Immature natural killer cell (primary cell): ENCODE data around the gene FOXJ3. TPM values are rescaled to one million over a fixed set of nuclear protein-coding genes. Genes with fewer than 3 reads are reported as not detected.

Experiments
- DNase-seq, 3 donors: peaks; one replicate each; pipeline ENCODE4 v3.0.0; 2022; ENCODE audit warnings: mixed read lengths in 1 of 3
- H3K27ac Mint-ChIP-seq, 6 donors: one replicate each; pipeline ENCODE4 v1.8.0; 2020; ENCODE audit warnings: mixed read lengths in 6 of 6, mild to moderate bottlenecking in 5 of 6, inconsistent platforms in 4 of 6, moderate library complexity in 3 of 6
- H3K27me3 Mint-ChIP-seq, 3 donors: one replicate each; pipeline ENCODE4 v1.8.0; 2020 to 2021; ENCODE audit warnings: low read depth in 3 of 3, mild to moderate bottlenecking in 3 of 3, mixed read lengths in 3 of 3, moderate library complexity in 3 of 3, inconsistent platforms in 1 of 3
- H3K36me3 Mint-ChIP-seq, 3 donors: one replicate each; pipeline ENCODE4 v1.8.0; 2020; ENCODE audit warnings: mixed read lengths in 3 of 3, inconsistent platforms in 2 of 3, mild to moderate bottlenecking in 2 of 3
- H3K4me1 Mint-ChIP-seq, 2 donors: one replicate each; pipeline ENCODE4 v1.8.0; 2020; ENCODE audit warnings: inconsistent platforms in 2 of 2, mild to moderate bottlenecking in 2 of 2, mixed read lengths in 2 of 2, moderate library complexity in 1 of 2
- H3K4me3 Mint-ChIP-seq, 5 donors: one replicate each; pipeline ENCODE4 v1.8.0; 2020; ENCODE audit warnings: mild to moderate bottlenecking in 5 of 5, mixed read lengths in 5 of 5, inconsistent platforms in 3 of 5, moderate library complexity in 3 of 5
- H3K9me3 Mint-ChIP-seq, 6 donors: one replicate each; pipeline ENCODE4 v1.8.0; 2020; ENCODE audit warnings: mild to moderate bottlenecking in 6 of 6, mixed read lengths in 6 of 6, inconsistent platforms in 4 of 6, moderate library complexity in 3 of 6
- polyA plus RNA-seq, 3 donors: library from polyadenylated mRNA; unstranded; fragments of 300-500 nt; fragmentation: Illumina TruSeq; gene quantifications; one replicate each; pipeline ENCODE4 v1.2.3, GENCODE V29; 2021

FOXJ3 gene
- polyA plus RNA-seq, 3 donors from 2014 or later = 16.3 to 32.3 (median 24.5) TPM

DNA sequence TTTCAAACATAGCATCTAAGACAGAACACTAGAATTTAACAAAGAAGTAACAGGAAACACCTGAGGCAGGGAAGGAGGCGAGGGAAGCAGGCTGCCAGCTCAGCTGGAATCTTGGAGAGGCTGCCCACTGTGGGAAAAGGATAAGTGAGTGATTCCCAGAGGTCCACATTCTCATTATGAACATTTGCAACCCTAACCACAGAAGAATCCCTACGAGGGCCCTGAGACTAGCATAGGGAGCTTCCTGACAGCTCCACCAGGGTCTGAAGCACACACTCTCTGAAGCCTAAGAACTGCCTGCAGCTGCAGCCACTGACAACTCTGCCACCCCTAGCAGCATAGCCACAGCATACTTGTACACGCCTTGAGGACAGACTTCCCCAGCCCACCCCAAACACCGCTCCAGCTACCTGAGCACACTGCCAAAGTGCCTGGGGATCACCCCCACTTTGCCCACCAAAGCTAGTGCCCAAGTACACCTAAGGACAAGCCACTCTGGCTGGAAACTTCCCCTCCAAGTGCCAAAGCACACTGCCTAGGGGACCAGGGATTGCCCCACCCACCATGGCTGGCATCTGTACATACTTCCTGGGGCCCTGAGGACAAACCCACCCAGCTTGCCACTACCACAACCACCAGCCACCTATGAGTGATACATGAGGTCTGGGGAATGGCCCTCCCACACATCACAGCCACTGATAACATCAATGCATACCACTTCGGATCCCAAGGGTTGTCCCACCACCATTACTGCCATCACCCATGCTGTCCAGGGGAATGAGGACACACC is 93.9 kb downstream of the FOXJ3 start:
- Mint-ChIP-seq H3K27me3 (no peaks in the 10 kb centered on the region), H3K36me3 (peaks cover 13 to 40% (median 25%) of the 10 kb centered on the region in 3 donors), H3K4me1 (peaks cover 68 to 85% of the 10 kb centered on the region in 2 donors), H3K4me3 (peak overlapping the region in 2 of 5 donors; percentile 1 to 43), H3K9me3 (peaks cover 0 to 14% (median 9%) of the 10 kb centered on the region in 6 donors), H3K27ac (peak overlapping the region; percentile 29 to 70 (median 40))
- DNase-seq = no peak

DNA sequence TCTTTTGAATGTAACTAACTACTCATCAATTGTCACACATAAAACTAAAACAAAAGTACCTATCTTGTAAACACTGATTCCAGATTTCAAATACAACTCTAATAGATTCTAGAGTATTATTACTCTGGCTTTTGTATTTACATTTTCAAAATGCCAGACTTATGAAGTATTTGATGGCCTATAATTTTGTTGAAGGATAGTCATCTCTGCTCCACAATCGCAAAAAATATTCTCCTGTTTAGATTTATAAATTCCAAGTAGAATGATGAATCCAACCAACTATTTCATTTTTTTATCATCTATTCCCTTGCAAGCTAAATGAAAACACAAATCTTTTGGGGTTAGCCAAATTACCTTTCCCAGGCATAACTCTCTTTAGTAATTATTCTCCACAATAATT is 95.5 kb downstream of the FOXJ3 start:
- H3K27me3 Mint-ChIP-seq = no peaks in the 10 kb centered on the region
- no peak overlapping the region for H3K4me3 Mint-ChIP-seq
- no peak overlapping the region for H3K27ac Mint-ChIP-seq
- peaks cover 13 to 40% (median 28%) of the 10 kb centered on the region in 3 donors for H3K36me3 Mint-ChIP-seq
- H3K4me1 Mint-ChIP-seq = peaks cover 55 to 72% of the 10 kb centered on the region in 2 donors
- no peak for DNase-seq
- H3K9me3 Mint-ChIP-seq = peaks cover 0 to 14% (median 9%) of the 10 kb centered on the region in 6 donors

- peaks cover 50 to 70% of the 10 kb centered on the region in 2 donors for H3K4me1 Mint-ChIP-seq
- H3K27ac Mint-ChIP-seq = peak overlapping the region in 1 of 6 donors; percentile 36
Measured at GRCh38 chr1:42239041-42239440, 96.0 kb downstream of the FOXJ3 start.

GRCh38 chr1:42231253-42231652 is 103.8 kb downstream of the FOXJ3 start:
- Mint-ChIP-seq H3K4me1 (peaks cover 17 to 51% of the 10 kb centered on the region in 2 donors), H3K36me3 (peaks cover 0 to 4% (median 3%) of the 10 kb centered on the region in 3 donors), H3K27me3 (peaks cover 0 to 2% (median 0%) of the 10 kb centered on the region in 3 donors), H3K9me3 (no peaks in the 10 kb centered on the region), H3K4me3 (no peak overlapping the region), H3K27ac (no peak overlapping the region)
- DNase-seq = no peak

More at GRCh38 chr1:42239041-42239440, 96.0 kb downstream of the FOXJ3 start:
- no peak for DNase-seq
- Mint-ChIP-seq H3K9me3 (peaks cover 0 to 14% (median 9%) of the 10 kb centered on the region in 6 donors), H3K4me3 (no peak overlapping the region), H3K27me3 (peaks cover 0 to 2% (median 0%) of the 10 kb centered on the region in 3 donors), H3K36me3 (peaks cover 13 to 41% (median 27%) of the 10 kb centered on the region in 3 donors)

DNA sequence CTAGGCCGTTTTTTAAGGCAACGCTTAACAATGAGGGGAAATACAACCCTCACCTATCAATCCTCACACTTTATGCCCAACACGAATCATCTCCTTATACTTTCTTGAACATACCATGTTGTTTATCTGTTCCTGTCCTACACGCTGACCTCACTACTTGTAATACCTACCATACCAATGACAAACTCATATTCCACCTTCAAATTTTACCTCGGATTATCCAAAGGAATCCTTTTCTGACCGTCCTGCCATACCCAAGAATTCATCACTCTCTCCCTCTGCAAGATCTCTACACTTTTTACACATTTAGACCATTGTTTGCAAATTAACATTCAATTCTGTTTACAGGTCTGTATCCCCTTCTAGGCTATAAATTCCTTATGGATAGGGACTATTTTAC is 106.1 kb downstream of the FOXJ3 start:
- Mint-ChIP-seq H3K4me3 (no peak overlapping the region), H3K27me3 (no peaks in the 10 kb centered on the region), H3K36me3 (peaks cover 0 to 1% (median 0%) of the 10 kb centered on the region in 3 donors), H3K27ac (peak overlapping the region in 1 of 6 donors; percentile 36), H3K9me3 (no peaks in the 10 kb centered on the region), H3K4me1 (peaks cover 14 to 47% of the 10 kb centered on the region in 2 donors)
- DNase-seq = no peak

- Mint-ChIP-seq H3K27me3 (no peaks in the 10 kb centered on the region), H3K4me1 (peaks cover 45 to 71% of the 10 kb centered on the region in 2 donors), H3K9me3 (no peaks in the 10 kb centered on the region), H3K27ac (peak overlapping the region in 2 of 6 donors; percentile 2 to 14), H3K4me3 (no peak overlapping the region), H3K36me3 (peaks cover 4 to 9% (median 4%) of the 10 kb centered on the region in 3 donors)
- no peak for DNase-seq
Measured at GRCh38 chr1:42223036-42223435, 112.0 kb downstream of the FOXJ3 start.

- Mint-ChIP-seq H3K4me3 (no peak overlapping the region), H3K36me3 (peaks cover 4 to 9% (median 4%) of the 10 kb centered on the region in 3 donors), H3K27me3 (no peaks in the 10 kb centered on the region), H3K9me3 (no peaks in the 10 kb centered on the region), H3K27ac (no peak overlapping the region), H3K4me1 (peaks cover 49 to 71% of the 10 kb centered on the region in 2 donors)
- no peak for DNase-seq
Measured at GRCh38 chr1:42221952-42222606, 113.0 kb downstream of the FOXJ3 start.

DNA sequence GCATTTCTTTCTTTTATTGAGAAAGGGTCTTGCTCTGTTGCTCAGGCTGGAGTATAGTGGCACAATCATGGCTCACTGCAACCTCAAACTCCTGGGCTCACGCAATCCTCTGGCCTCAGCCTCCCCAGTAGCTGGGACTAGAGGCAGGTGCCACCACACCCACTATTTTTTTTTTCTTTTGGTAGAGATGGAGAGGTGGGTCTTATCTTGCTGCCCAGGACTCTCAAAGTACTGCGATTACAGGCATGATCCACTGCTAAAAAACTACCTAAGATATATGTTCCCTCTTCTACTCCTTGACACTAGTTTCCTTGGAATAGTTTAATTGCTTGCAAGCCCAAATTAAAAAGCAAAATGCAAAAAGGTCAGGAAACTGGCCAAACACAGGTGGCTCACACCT is 113.6 kb downstream of the FOXJ3 start:
- DNase-seq = no peak
- Mint-ChIP-seq H3K4me3 (no peak overlapping the region), H3K36me3 (peaks cover 4 to 9% (median 4%) of the 10 kb centered on the region in 3 donors), H3K27ac (no peak overlapping the region), H3K27me3 (no peaks in the 10 kb centered on the region), H3K4me1 (peaks cover 48 to 72% of the 10 kb centered on the region in 2 donors), H3K9me3 (no peaks in the 10 kb centered on the region)

- H3K4me3 Mint-ChIP-seq = no peak overlapping the region
- no peak overlapping the region for H3K27ac Mint-ChIP-seq
Measured at GRCh38 chr1:42219627-42220026, 115.4 kb downstream of the FOXJ3 start.

DNA sequence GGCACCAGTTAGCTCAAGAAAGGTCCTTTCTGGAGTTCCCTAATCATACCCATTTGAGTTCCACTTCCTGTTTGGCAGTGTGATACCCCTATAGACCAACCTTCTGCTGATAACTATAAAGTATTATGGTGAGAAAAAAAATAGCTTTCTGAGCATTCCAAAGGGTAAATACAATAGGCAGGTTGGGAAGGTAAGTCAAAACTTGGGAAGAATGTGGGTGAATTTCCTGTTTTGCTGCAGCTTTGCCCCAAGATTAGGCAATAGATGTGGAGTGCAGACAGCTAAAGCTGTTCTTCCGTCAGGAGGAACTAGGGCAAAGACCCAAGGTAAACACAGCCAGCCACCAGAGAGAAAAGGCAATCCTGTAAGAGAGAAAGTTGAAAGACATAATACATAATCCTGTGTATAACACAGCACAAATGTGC is 120.6 kb downstream of the FOXJ3 start:
- Mint-ChIP-seq H3K27me3 (peaks cover 0 to 2% (median 0%) of the 10 kb centered on the region in 3 donors), H3K9me3 (peaks cover 0 to 8% (median 3%) of the 10 kb centered on the region in 6 donors), H3K36me3 (peaks cover 21 to 31% (median 24%) of the 10 kb centered on the region in 3 donors), H3K4me3 (no peak overlapping the region), H3K27ac (peak overlapping the region in 2 of 6 donors; percentile 17 to 65), H3K4me1 (peaks cover 43 to 85% of the 10 kb centered on the region in 2 donors)
- DNase-seq = no peak

More at GRCh38 chr1:42219627-42220026, 115.4 kb downstream of the FOXJ3 start:
- no peaks in the 10 kb centered on the region for H3K27me3 Mint-ChIP-seq
- peaks cover 52 to 78% of the 10 kb centered on the region in 2 donors for H3K4me1 Mint-ChIP-seq
- no peak for DNase-seq
- peaks cover 5 to 10% (median 6%) of the 10 kb centered on the region in 3 donors for H3K36me3 Mint-ChIP-seq
- H3K9me3 Mint-ChIP-seq = no peaks in the 10 kb centered on the region

GRCh38 chr1:42211224-42211623 is 123.8 kb downstream of the FOXJ3 start:
- DNase-seq = no peak
- Mint-ChIP-seq H3K4me3 (no peak overlapping the region), H3K4me1 (peaks cover 52 to 89% of the 10 kb centered on the region in 2 donors), H3K36me3 (peaks cover 21 to 35% (median 24%) of the 10 kb centered on the region in 3 donors), H3K9me3 (peaks cover 0 to 8% (median 3%) of the 10 kb centered on the region in 6 donors), H3K27ac (no peak overlapping the region), H3K27me3 (peaks cover 0 to 5% (median 0%) of the 10 kb centered on the region in 3 donors)

GRCh38 chr1:42210421-42211133 is 124.5 kb downstream of the FOXJ3 start:
- H3K4me3 Mint-ChIP-seq = no peak overlapping the region
- peaks cover 0 to 8% (median 3%) of the 10 kb centered on the region in 6 donors for H3K9me3 Mint-ChIP-seq
- H3K4me1 Mint-ChIP-seq = peaks cover 56 to 95% of the 10 kb centered on the region in 2 donors
- H3K27ac Mint-ChIP-seq = peak overlapping the region in 2 of 6 donors; percentile 51 to 59
- no peak for DNase-seq
- H3K36me3 Mint-ChIP-seq = peaks cover 24 to 35% (median 24%) of the 10 kb centered on the region in 3 donors
- peaks cover 0 to 5% (median 0%) of the 10 kb centered on the region in 3 donors for H3K27me3 Mint-ChIP-seq

DNA sequence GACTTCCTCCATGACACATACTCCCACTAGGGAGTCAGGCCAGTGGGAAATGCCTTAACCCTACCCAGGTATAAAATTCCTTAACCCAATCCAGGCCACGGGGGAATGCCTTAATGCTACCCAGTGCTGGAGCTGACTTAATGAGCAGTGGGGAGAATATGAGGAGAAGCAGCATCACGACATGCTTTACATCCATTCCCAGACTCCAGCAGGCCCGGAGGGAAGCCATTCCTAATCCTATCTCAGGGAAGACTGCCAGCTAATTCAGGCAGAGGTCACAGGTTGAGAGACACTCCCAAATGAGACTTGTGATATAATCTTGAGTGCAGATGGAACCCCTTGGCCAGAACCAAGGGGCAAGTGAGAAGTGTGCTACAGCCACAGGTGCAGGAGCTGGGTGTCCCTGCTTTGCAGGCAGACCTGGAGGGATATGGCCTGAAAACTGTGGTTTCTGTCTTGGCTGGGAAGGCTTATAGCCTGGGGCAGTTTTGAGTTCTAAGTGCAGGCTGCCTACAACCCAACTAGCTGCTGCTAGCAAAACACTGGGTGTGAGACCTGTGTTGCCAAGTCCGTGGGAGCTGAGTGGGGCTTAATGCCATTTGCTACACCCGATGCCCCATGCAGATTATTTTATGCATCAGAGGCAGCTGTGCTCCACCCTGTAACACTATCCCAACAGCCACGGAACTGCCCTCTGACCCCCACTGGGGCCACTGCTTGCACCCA is 125.3 kb downstream of the FOXJ3 start:
- Mint-ChIP-seq H3K9me3 (peaks cover 0 to 8% (median 3%) of the 10 kb centered on the region in 6 donors), H3K4me3 (no peak overlapping the region), H3K27ac (no peak overlapping the region), H3K36me3 (peaks cover 26 to 37% (median 26%) of the 10 kb centered on the region in 3 donors), H3K27me3 (peaks cover 0 to 5% (median 0%) of the 10 kb centered on the region in 3 donors), H3K4me1 (peaks cover 54 to 95% of the 10 kb centered on the region in 2 donors)
- no peak for DNase-seq
